Measurements from ENCODE around the gene PSMD13.

GRCh38 chr11:282171-282570 is 45.4 kb downstream of the PSMD13 start:
- TF ChIP-seq CTCF (IDR thresholded peaks at IDR 0.05; ENCODE audit: low read length) = no peak
- no peak for TF ChIP-seq EZH2phosphoT487 (IDR thresholded peaks at IDR 0.05; ENCODE audit: low read length)

Data from MM.1S (cell line).